Stimulated activated CD8-positive, alpha-beta memory T cell treated with anti-CD3 and anti-CD28 coated beads, Interleukin-12 subunit alpha, Interleukin-12 subunit beta, amount 100 ng/mL, for 24 hours (primary cell): Measurements from ENCODE around the gene B3GNT5.

ENCODE experiments used
- DNase-seq: peaks from one replicate; pipeline ENCODE4 v3.0.0-alpha.2; 2020; ENCODE audit errors: extremely low read depth

B3GNT5 gene

GRCh38 chr3:183291497-183292031 lies 38.5 kb downstream of the B3GNT5 start:
- DNase-seq = no peak

- no peak for DNase-seq
Observed at GRCh38 chr3:183293966-183294365, 40.9 kb downstream of the B3GNT5 start.

GRCh38 chr3:183295211-183295610 lies 42.2 kb downstream of the B3GNT5 start:
- DNase-seq = no peak

- no peak for DNase-seq
Observed at GRCh38 chr3:183296944-183297343, 43.9 kb downstream of the B3GNT5 start.

- DNase-seq = no peak
Observed at GRCh38 chr3:183298701-183299153, 45.7 kb downstream of the B3GNT5 start.

- no peak for DNase-seq
Observed at GRCh38 chr3:183299976-183300375, 46.9 kb downstream of the B3GNT5 start.

GRCh38 chr3:183300996-183301562 lies 48.0 kb downstream of the B3GNT5 start:
- no peak for DNase-seq

GRCh38 chr3:183301937-183302580 lies 49.0 kb downstream of the B3GNT5 start:
- DNase-seq = no peak

- DNase-seq = no peak
Observed at GRCh38 chr3:183303690-183304089, 50.6 kb downstream of the B3GNT5 start.

- no peak for DNase-seq
Observed at GRCh38 chr3:183306798-183307671, 54.0 kb downstream of the B3GNT5 start.

- no peak for DNase-seq
Observed at GRCh38 chr3:183307749-183308148, 54.7 kb downstream of the B3GNT5 start.

GRCh38 chr3:183308751-183309150 lies 55.7 kb downstream of the B3GNT5 start:
- no peak for DNase-seq

GRCh38 chr3:183309276-183309675 lies 56.2 kb downstream of the B3GNT5 start:
- DNase-seq = no peak

GRCh38 chr3:183310936-183311335 lies 57.9 kb downstream of the B3GNT5 start:
- no peak for DNase-seq

- DNase-seq = no peak
Observed at GRCh38 chr3:183312433-183312832, 59.4 kb downstream of the B3GNT5 start.

- no peak for DNase-seq
Observed at GRCh38 chr3:183313351-183313750, 60.3 kb downstream of the B3GNT5 start.

- DNase-seq = no peak
Observed at GRCh38 chr3:183313764-183314163, 60.7 kb downstream of the B3GNT5 start.

- DNase-seq = no peak
Observed at GRCh38 chr3:183315739-183316138, 62.7 kb downstream of the B3GNT5 start.

GRCh38 chr3:183317271-183317670 lies 64.2 kb downstream of the B3GNT5 start:
- no peak for DNase-seq

GRCh38 chr3:183317886-183318865 lies 65.1 kb downstream of the B3GNT5 start:
- no peak for DNase-seq

GRCh38 chr3:183318877-183319276 lies 65.8 kb downstream of the B3GNT5 start:
- no peak for DNase-seq
